ENCODE results near the gene CA10.

CA10 gene

GRCh38 chr17:51668963-51669246 is 489.6 kb downstream of the CA10 start:
- DNase-seq, result no peak

GRCh38 chr17:51668155-51668962 is 490.2 kb downstream of the CA10 start:
- DNase-seq, result no peak

GRCh38 chr17:51667706-51668083 is 490.8 kb downstream of the CA10 start:
- DNase-seq, result no peak

GRCh38 chr17:51666971-51667705 is 491.4 kb downstream of the CA10 start:
- DNase-seq, result no peak

GRCh38 chr17:51662204-51663056 is 496.1 kb downstream of the CA10 start:
- no peak for DNase-seq

GRCh38 chr17:51661403-51661802 is 497.1 kb downstream of the CA10 start:
- no peak for DNase-seq

- no peak for DNase-seq
Observed at GRCh38 chr17:51660266-51660665, 498.2 kb downstream of the CA10 start.

GRCh38 chr17:51657224-51657623 is 501.3 kb downstream of the CA10 start:
- no peak for DNase-seq

- no peak for DNase-seq
Observed at GRCh38 chr17:51653878-51654277, 504.6 kb downstream of the CA10 start.

- DNase-seq, result no peak
Observed at GRCh38 chr17:51652529-51652928, 506.0 kb downstream of the CA10 start.

- DNase-seq, result no peak
Observed at GRCh38 chr17:51651513-51652298, 506.8 kb downstream of the CA10 start.

GRCh38 chr17:51650772-51651171 is 507.7 kb downstream of the CA10 start:
- DNase-seq, result no peak

- DNase-seq, result no peak
Observed at GRCh38 chr17:51650202-51650601, 508.3 kb downstream of the CA10 start.

GRCh38 chr17:51647826-51648225 is 510.7 kb downstream of the CA10 start:
- no peak for DNase-seq

GRCh38 chr17:51647067-51647466 is 511.4 kb downstream of the CA10 start:
- DNase-seq, result no peak

GRCh38 chr17:51646539-51646938 is 512.0 kb downstream of the CA10 start:
- DNase-seq, result no peak

GRCh38 chr17:51645056-51645455 is 513.5 kb downstream of the CA10 start:
- DNase-seq, result no peak

GRCh38 chr17:51643702-51644490 is 514.6 kb downstream of the CA10 start:
- no peak for DNase-seq

- no peak for DNase-seq
Observed at GRCh38 chr17:51642029-51642428, 516.5 kb downstream of the CA10 start.

- DNase-seq, result no peak
Observed at GRCh38 chr17:51640108-51640622, 518.3 kb downstream of the CA10 start.

- no peak for DNase-seq
Observed at GRCh38 chr17:51638971-51639370, 519.5 kb downstream of the CA10 start.

GRCh38 chr17:51636291-51636690 is 522.2 kb downstream of the CA10 start:
- no peak for DNase-seq
